Calu3 (cell line): ENCODE data around the gene IL37. TPM values are rescaled to one million over a fixed set of nuclear protein-coding genes. Genes with fewer than 3 reads are reported as not detected.

Experiments
- BruUV-seq: library from RNA; stranded (reverse); fragments of 400-500 nt; replicated peaks from 2 replicates; lab custom pipeline; 2021; lab: Mats Ljungman, UMichigan
- CTCF ChIA-PET: fragments of 300-600 bp; sonication (Branson Sonifier 250); formaldehyde crosslinking; loops from one replicate; lab custom pipeline; 2022; ENCODE audit warnings: antibody characterized with exemption; lab: Charles Lee
- DNase-seq: peaks from one replicate; pipeline ENCODE4 v3.0.0; 2022
- H3K27ac Mint-ChIP-seq: one replicate; pipeline ENCODE4 v1.8.0; 2022; ENCODE audit warnings: mixed read lengths; ENCODE audit not compliant: unreplicated experiment
- H3K27me3 Mint-ChIP-seq: one replicate; pipeline ENCODE4 v1.8.0; 2022; ENCODE audit warnings: mixed read lengths; ENCODE audit not compliant: unreplicated experiment
- H3K36me3 Mint-ChIP-seq: one replicate; pipeline ENCODE4 v1.8.0; 2022; ENCODE audit warnings: mild to moderate bottlenecking, moderate library complexity, mixed read lengths; ENCODE audit not compliant: insufficient read depth, unreplicated experiment
- H3K4me1 Mint-ChIP-seq: one replicate; pipeline ENCODE4 v1.8.0; 2022; ENCODE audit warnings: mild to moderate bottlenecking, low read depth, mixed read lengths; ENCODE audit not compliant: unreplicated experiment
- H3K4me3 Mint-ChIP-seq: one replicate; pipeline ENCODE4 v1.8.0; 2022; ENCODE audit warnings: mild to moderate bottlenecking, low read depth, moderate library complexity, mixed read lengths; ENCODE audit not compliant: unreplicated experiment
- H3K9me3 Mint-ChIP-seq: one replicate; pipeline ENCODE4 v1.8.0; 2022; ENCODE audit warnings: low read depth, mixed read lengths; ENCODE audit not compliant: unreplicated experiment
- intact Hi-C: fragments of 100-400 bp; cut with micrococcal nuclease; formaldehyde crosslinking; loops from one replicate; pipeline ENCODE4 v1.10.0; 2022; ENCODE audit not compliant: unreplicated experiment
- total RNA-seq: library from RNA; stranded (reverse); gene quantifications from 2 replicates; pipeline ENCODE4 v1.2.3, GENCODE V29; 2022
- TF ChIP-seq, protein P1 (sequence below): fragments of 200-600 bp; IDR thresholded peaks from one replicate; pipeline ENCODE4 v1.8.0; 2022; ENCODE audit warnings: antibody characterized with exemption; ENCODE audit not compliant: unreplicated experiment

Gene IL37
- total RNA-seq, 1 experiment from 2014 or later = 2.0 TPM

DNA sequence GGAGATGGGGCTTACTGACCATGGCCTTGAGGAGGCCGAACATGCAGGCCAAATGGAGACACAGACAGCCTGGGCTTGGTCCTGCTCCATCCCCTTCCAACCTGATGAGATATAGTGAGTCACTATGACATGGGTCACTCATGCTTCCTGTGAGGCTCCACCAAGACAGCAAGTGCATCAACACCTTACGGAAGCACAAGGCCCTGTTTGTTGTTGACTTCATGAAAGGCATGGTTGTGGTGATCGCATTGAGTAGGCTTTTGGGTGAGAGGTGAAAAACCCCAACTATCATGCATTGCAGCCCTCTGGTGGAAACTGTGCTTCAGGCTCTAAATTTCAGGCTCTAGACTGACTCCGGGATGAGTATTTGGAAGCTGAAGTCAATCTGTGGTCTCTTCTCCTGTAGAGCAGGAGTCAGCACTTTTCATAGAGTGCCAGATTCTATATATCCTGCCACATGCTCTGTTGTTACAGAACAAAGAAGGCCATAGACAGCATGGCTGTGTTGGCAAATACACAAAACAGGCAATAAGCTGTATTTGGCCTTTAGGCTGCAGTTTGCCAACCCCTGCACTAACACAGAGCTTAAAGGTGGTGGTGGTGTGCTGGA lies 10.1 kb downstream of the IL37 start:
- intact Hi-C loops = no loop called here
- CTCF ChIA-PET = interaction anchor here (0.6 kb wide), 1 partner anchor 125 kb away, joined by 6 read pairs; no protein-coding TSS in a partner anchor
- Mint-ChIP-seq H3K4me1 (peaks cover 33% of the 10 kb centered on the region), H3K36me3 (no peaks in the 10 kb centered on the region), H3K27me3 (no peaks in the 10 kb centered on the region), H3K9me3 (no peaks in the 10 kb centered on the region), H3K27ac (no peak overlapping the region), H3K4me3 (no peak overlapping the region)
- TF ChIP-seq, protein P1, sequence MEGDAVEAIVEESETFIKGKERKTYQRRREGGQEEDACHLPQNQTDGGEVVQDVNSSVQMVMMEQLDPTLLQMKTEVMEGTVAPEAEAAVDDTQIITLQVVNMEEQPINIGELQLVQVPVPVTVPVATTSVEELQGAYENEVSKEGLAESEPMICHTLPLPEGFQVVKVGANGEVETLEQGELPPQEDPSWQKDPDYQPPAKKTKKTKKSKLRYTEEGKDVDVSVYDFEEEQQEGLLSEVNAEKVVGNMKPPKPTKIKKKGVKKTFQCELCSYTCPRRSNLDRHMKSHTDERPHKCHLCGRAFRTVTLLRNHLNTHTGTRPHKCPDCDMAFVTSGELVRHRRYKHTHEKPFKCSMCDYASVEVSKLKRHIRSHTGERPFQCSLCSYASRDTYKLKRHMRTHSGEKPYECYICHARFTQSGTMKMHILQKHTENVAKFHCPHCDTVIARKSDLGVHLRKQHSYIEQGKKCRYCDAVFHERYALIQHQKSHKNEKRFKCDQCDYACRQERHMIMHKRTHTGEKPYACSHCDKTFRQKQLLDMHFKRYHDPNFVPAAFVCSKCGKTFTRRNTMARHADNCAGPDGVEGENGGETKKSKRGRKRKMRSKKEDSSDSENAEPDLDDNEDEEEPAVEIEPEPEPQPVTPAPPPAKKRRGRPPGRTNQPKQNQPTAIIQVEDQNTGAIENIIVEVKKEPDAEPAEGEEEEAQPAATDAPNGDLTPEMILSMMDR = no peak
- no TSS peak for BruUV-seq
- peak; percentile 9 for DNase-seq

DNA sequence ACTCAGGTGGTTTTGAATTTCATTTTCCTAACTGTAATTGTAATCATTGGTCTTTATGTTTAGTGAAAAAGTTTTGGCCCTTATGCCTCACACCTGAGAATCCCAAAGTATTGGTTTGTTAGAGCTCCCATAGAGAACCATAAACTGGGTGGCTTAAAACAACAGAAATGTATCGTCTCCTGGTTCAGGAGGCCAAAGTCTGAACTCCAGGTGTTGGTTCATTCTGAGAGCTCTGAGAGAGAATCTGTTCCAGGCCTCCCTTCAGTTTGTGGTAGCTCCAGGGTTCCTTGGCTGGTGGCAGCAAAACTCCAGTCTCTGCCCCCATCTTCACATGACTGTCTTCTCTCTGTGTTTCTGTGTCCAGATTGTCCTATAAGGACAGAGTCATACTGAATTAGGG lies 11.0 kb downstream of the IL37 start:
- Mint-ChIP-seq H3K27me3 (no peaks in the 10 kb centered on the region), H3K36me3 (no peaks in the 10 kb centered on the region), H3K4me3 (no peak overlapping the region), H3K27ac (no peak overlapping the region), H3K9me3 (no peaks in the 10 kb centered on the region), H3K4me1 (peaks cover 33% of the 10 kb centered on the region)
- no TSS peak for BruUV-seq
- intact Hi-C loops = no loop called here
- TF ChIP-seq, protein P1 = no peak
- CTCF ChIA-PET = no interaction called here
- DNase-seq = no peak

DNA sequence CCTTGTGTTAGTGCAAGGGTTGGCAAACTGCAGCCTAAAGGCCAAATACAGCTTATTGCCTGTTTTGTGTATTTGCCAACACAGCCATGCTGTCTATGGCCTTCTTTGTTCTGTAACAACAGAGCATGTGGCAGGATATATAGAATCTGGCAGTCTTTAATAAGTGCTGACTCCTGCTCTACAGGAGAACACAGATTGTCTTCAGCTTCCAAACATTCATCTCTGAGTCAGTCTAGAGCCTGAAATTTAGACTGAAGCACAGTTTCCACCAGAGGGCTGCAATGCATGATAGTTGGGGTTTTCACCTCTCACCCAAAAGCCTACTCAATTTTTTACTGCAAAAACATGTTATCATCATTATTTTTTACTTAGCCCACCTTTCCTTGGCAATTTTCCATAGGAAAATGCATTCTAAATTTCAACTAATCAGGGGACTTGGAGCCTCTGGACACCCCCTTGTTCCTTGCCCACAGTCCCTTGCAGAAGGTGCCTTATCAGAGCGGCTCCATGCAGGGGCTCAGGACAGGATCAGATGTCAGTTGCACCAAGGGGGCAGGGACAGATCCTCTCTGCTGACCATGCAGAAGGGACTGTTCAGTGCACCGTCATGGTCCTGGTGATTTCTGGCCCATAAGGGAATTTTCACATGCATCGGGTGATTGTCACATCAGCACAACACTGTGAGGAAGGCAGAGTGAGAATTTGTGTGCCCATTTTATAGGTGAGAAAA lies 12.4 kb downstream of the IL37 start:
- Mint-ChIP-seq H3K4me3 (no peak overlapping the region), H3K27ac (no peak overlapping the region), H3K27me3 (no peaks in the 10 kb centered on the region), H3K36me3 (no peaks in the 10 kb centered on the region), H3K4me1 (peaks cover 33% of the 10 kb centered on the region), H3K9me3 (no peaks in the 10 kb centered on the region)
- CTCF ChIA-PET = no interaction called here
- TF ChIP-seq, protein P1 = no peak
- intact Hi-C loops = no loop called here
- no peak for DNase-seq
- BruUV-seq = no TSS peak

DNA sequence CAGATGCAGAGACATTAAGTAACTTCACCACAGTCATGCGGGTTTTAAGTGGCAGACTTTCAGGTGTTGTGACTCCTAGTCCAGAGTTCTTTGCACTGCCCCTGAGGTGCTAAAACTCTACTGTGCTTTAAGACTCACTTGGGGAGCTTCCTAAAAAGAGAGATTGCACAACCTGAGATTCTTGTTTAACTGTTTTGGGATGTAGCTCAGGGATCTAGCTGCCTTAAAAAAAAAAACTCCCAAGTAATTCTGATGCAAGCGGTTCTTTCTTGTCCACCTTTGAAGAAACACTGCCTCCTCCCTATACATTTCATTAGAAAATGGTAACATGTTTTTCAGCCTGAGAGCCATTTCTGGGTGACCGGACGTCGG lies 13.0 kb downstream of the IL37 start:
- no TSS peak for BruUV-seq
- H3K9me3 Mint-ChIP-seq = no peaks in the 10 kb centered on the region
- TF ChIP-seq, protein P1 = no peak
- peaks cover 31% of the 10 kb centered on the region for H3K4me1 Mint-ChIP-seq
- CTCF ChIA-PET = interaction anchor here (1.2 kb wide), 1 partner anchor 174 kb away, joined by 3 read pairs; no protein-coding TSS in a partner anchor
- H3K27me3 Mint-ChIP-seq = no peaks in the 10 kb centered on the region
- no peak overlapping the region for H3K4me3 Mint-ChIP-seq
- intact Hi-C loops = no loop called here
- H3K27ac Mint-ChIP-seq = no peak overlapping the region
- DNase-seq = no peak
- no peaks in the 10 kb centered on the region for H3K36me3 Mint-ChIP-seq
